HCT116 (cell line): ENCODE results near the gene APBA1.

Experiments used
- CEBPB ChIP-seq: IDR thresholded peaks from 2 replicates; pipeline ENCODE4 v1.6.1; 2012; ENCODE audit warnings: low read depth
- CTCF ChIP-seq, 3 experiments: fragments of 200-600 bp in 1 of 3; sonication (generic) in 1 of 3; IDR thresholded peaks in 2 of 3; conservative IDR thresholded peaks in 1 of 3; 2 replicates each; pipeline ENCODE4 v1.5.1; 2012 to 2017; ENCODE audit warnings: low read depth in 2 of 3, low read length in 2 of 3, antibody characterized with exemption in 1 of 3, borderline replicate concordance in 1 of 3, control low read depth in 1 of 3, mild to moderate bottlenecking in 1 of 3, mixed read lengths in 1 of 3, mixed run types in 1 of 3, moderate library complexity in 1 of 3; ENCODE audit not compliant: insufficient read depth in 1 of 3
- EZH2phosphoT487 ChIP-seq: fragments of 200-600 bp; IDR thresholded peaks from 2 replicates; pipeline ENCODE4 v1.6.1; 2018; ENCODE audit warnings: antibody characterized with exemption, borderline replicate concordance
- POLR2A ChIP-seq: IDR thresholded peaks from 2 replicates; pipeline ENCODE4 v1.7.0; 2011; ENCODE audit warnings: borderline replicate concordance; ENCODE audit not compliant: insufficient read depth, insufficient read length; ENCODE audit errors: extremely low read depth
- POLR2AphosphoS5 ChIP-seq: IDR thresholded peaks from 2 replicates; pipeline ENCODE4 v1.6.1; 2011; ENCODE audit warnings: mild to moderate bottlenecking, low read depth, low read length, moderate library complexity
- RAD21 ChIP-seq: IDR thresholded peaks from 2 replicates; pipeline ENCODE4 v1.6.1; 2012; ENCODE audit warnings: low read depth, mild to moderate bottlenecking
- SP1 ChIP-seq: IDR thresholded peaks from 2 replicates; pipeline ENCODE4 v1.6.1; 2012; ENCODE audit warnings: low read depth
- ZFX ChIP-seq: fragments of 450-650 bp; IDR thresholded peaks from 2 replicates; pipeline ENCODE4 v1.6.1; 2017

- TF ChIP-seq CTCF (IDR thresholded peaks at IDR 0.05 in 2 of 3, conservative IDR thresholded peaks at IDR 0.05 in 1 of 3; ENCODE audit: borderline replicate concordance in 1 of 3, insufficient read depth in 1 of 3, low read depth in 2 of 3, low read length in 2 of 3) (no peak), RAD21 (no peak), POLR2A (no peak), SP1 (no peak), EZH2phosphoT487 (no peak), ZFX (no peak), CEBPB (no peak), POLR2AphosphoS5 (no peak)
These were observed 95.0 kb downstream of the APBA1 start for GRCh38 chr9:69577123-69577522.
